Esophagus squamous epithelium (tissue), 5 donors: ENCODE data around the gene ADGRG1. TPM values are rescaled to one million over a fixed set of nuclear protein-coding genes. Genes with fewer than 3 reads are reported as not detected.

Experiments
- DNase-seq: peaks from one replicate; lab custom pipeline; 2025; lab: John Stamatoyannopoulos, UW
- H3K27ac ChIP-seq, 4 donors: fragments of 200-600 bp; sonication (generic); one replicate each; pipeline ENCODE4 v1.5.1; 2016 to 2019; ENCODE audit warnings: mild to moderate bottlenecking in 1 of 4
- H3K27me3 ChIP-seq, 4 donors: fragments of 200-600 bp; sonication (generic); 1 replicate in 3 of 4; 2 replicates in 1 of 4; pipeline versions ENCODE4 v1.5.1 to v1.6.0; 2017 to 2021; ENCODE audit warnings: antibody characterized with exemption in 1 of 4
- H3K36me3 ChIP-seq, 3 donors: fragments of 200-600 bp; sonication (generic); one replicate each; pipeline ENCODE4 v1.5.1; 2016 to 2019
- H3K4me1 ChIP-seq, 3 donors: fragments of 200-600 bp; sonication (generic); one replicate each; pipeline ENCODE4 v1.5.1; 2017 to 2019
- H3K4me3 ChIP-seq, 4 donors: fragments of 200-600 bp; sonication (generic); 1 replicate in 3 of 4; 2 replicates in 1 of 4; pipeline ENCODE4 v1.5.1; 2016 to 2019; ENCODE audit warnings: mild to moderate bottlenecking in 2 of 4, moderate library complexity in 1 of 4
- H3K9me3 ChIP-seq, 3 donors: fragments of 200-600 bp; sonication (generic); one replicate each; pipeline ENCODE4 v1.5.1; 2016 to 2019
- POLR2A ChIP-seq, 4 donors: fragments of 450-650 bp; IDR thresholded peaks; one replicate each; pipeline ENCODE4 v1.6.1; 2017; ENCODE audit warnings: antibody characterized with exemption in 4 of 4, mild to moderate bottlenecking in 4 of 4, moderate library complexity in 3 of 4
- WGBS, 2 donors: methylation state at CpG; one replicate each; pipeline ENCODE4 v1.1.5; 2018; 5-methylcytosine and 5-hydroxymethylcytosine counted together
- intact Hi-C: fragments of 100-400 bp; cut with DNase I; formaldehyde crosslinking; loops from one replicate; pipeline ENCODE4 v1.15.0; 2022
- total RNA-seq, 4 donors: library from RNA; depleted of rRNA; stranded (reverse); fragments of >200 nt; gene quantifications; one replicate each; pipeline ENCODE4 v1.1.0, GENCODE V29; 2016
- TF ChIP-seq, protein P1 (sequence below), 6 experiments: fragments of 450-650 bp in 4 of 6; fragments of 200-600 bp in 2 of 6; sonication (generic) in 2 of 6; IDR thresholded peaks; one replicate each; pipeline ENCODE4 v1.5.1; 2016 to 2019; ENCODE audit warnings: antibody characterized with exemption in 6 of 6, mild to moderate bottlenecking in 4 of 6, moderate library complexity in 4 of 6
- donor health status: DM: yes; HTN: yes; CAD: no.

ADGRG1 gene
- total RNA-seq, 4 donors from 2014 or later = 37.0 to 65.5 (median 42.1) TPM

DNA sequence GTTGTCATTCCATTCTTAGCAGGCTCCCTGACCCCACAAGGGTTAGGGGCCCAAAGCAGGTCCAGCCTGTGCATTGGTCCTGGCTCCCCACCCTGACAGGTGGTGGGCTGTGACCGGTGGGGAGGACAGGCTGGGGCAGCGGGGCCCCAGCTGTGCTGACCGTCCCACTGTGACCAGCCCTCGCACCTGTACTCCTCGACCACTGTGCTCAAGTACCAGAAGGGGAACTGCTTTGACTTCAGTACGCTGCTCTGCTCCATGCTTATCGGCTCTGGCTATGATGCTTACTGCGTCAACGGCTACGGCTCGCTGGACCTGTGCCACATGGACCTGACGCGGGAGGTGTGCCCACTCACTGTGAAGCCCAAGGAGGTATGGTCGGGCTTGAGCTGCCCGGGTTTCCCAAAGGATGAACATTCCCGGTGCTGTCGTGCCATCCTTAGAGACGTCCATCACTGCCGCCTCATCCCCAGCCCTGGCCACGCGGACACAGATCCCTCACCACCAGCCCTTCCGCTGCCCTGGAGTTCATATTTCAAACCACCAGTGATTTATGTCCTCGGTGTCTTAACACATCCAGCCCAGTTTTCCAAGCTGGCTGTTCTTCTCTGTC, 73.4 kb downstream of the ADGRG1 start:
- H3K27ac ChIP-seq = no peak overlapping the region
- no peaks in the 10 kb centered on the region for H3K4me1 ChIP-seq
- WGBS, 2 donors = 84 to 89% methylated on average over 8 to 19 of the region's 23 CpGs
- H3K27me3 ChIP-seq = no peaks in the 10 kb centered on the region
- H3K4me3 ChIP-seq = no peak overlapping the region
- DNase-seq = no peak
- H3K36me3 ChIP-seq = no peaks in the 10 kb centered on the region
- H3K9me3 ChIP-seq = no peaks in the 10 kb centered on the region
- TF ChIP-seq POLR2A (IDR thresholded peaks at IDR 0.05) = no peak
- TF ChIP-seq, protein P1, sequence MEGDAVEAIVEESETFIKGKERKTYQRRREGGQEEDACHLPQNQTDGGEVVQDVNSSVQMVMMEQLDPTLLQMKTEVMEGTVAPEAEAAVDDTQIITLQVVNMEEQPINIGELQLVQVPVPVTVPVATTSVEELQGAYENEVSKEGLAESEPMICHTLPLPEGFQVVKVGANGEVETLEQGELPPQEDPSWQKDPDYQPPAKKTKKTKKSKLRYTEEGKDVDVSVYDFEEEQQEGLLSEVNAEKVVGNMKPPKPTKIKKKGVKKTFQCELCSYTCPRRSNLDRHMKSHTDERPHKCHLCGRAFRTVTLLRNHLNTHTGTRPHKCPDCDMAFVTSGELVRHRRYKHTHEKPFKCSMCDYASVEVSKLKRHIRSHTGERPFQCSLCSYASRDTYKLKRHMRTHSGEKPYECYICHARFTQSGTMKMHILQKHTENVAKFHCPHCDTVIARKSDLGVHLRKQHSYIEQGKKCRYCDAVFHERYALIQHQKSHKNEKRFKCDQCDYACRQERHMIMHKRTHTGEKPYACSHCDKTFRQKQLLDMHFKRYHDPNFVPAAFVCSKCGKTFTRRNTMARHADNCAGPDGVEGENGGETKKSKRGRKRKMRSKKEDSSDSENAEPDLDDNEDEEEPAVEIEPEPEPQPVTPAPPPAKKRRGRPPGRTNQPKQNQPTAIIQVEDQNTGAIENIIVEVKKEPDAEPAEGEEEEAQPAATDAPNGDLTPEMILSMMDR (IDR thresholded peaks at IDR 0.05) = no peak
- intact Hi-C loops = no loop called here

DNA sequence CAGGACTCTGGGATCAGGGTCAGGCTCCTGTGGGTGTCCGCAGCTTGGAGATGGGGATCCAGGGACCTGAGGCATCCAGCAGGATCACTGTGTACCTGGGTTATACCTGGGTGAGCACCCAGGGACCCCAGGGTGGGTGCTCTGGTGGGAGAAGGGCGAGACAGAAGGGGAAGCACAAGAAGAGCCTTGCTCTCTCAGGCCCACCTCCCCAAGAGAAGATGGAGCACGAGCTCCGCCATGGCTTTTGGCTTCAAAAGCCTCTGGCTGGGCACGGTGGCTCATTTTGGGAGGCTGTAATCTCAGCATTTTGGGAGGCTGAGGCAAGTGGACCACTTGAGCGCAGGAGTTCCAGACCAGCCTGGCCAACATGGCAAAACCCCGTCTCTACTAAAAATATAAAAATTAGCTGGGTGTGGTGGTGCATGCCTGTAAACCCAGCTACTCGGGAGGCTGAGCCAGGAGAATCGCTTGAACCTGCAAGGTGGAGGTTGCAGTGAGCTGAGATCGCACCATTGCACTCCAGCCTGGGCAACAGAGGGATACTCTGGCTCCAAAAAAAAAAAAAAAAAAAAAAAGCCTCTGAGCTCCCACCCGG, 75.1 kb downstream of the ADGRG1 start:
- Histone ChIP-seq H3K27ac (no peak overlapping the region), H3K9me3 (no peaks in the 10 kb centered on the region), H3K4me1 (no peaks in the 10 kb centered on the region), H3K27me3 (peaks cover 0 to 6% (median 0%) of the 10 kb centered on the region in 4 donors), H3K36me3 (no peaks in the 10 kb centered on the region), H3K4me3 (no peak overlapping the region)
- TF ChIP-seq POLR2A (IDR thresholded peaks at IDR 0.05) = no peak
- TF ChIP-seq, protein P1 (IDR thresholded peaks at IDR 0.05) = no peak
- DNase-seq = no peak
- intact Hi-C loops = no loop called here
- WGBS, 2 donors = 83 to 97% methylated on average over 6 to 10 of the region's 11 CpGs

DNA sequence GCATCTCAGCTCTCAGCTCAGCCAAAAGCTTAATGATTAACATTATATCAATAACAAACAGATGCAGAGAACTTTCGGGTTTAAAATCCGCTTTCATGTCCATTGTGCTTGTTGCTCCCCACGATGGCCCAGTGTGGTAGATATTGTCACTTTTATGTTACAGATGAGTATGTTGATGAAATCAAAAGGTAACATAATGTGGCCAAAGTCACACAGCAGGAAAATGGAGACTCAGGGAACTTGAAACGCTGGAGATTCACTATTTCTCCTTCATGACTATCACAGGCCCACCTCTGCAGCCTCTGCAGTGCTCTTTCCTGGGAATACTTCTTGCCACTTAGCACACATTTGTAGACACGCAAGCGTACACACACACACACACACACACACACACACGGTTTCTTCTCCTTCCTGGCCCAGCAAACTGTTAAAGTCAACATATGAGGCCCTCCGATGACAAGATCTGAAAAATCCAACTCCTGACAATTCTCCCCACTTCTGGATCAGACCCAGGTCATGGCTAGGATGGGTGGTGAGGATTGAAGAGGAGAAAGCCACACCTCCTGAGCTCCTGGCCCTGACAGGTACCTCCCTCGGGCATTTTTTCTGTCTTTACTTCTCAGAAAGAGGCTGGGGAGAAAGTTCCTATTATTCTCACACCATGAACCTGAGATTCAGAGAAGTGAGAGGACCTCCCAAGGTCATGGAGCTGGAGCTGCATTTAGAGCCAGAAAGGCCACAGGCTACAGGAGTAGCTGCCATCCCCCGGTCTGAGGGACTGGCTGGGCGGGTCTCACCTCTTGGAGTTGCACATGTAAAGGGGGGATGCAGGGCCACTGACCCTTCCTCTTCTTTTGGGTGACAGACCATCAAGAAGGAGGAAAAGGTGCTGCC, 75.8 kb downstream of the ADGRG1 start:
- Histone ChIP-seq H3K4me1 (no peaks in the 10 kb centered on the region), H3K36me3 (no peaks in the 10 kb centered on the region), H3K4me3 (no peak overlapping the region), H3K27me3 (peaks cover 0 to 10% (median 0%) of the 10 kb centered on the region in 4 donors), H3K27ac (no peak overlapping the region), H3K9me3 (no peaks in the 10 kb centered on the region)
- intact Hi-C loops = no loop called here
- TF ChIP-seq POLR2A (IDR thresholded peaks at IDR 0.05) = no peak
- WGBS, 2 donors = 65 to 77% methylated on average over 10 to 11 of the region's 11 CpGs
- no peak for DNase-seq

DNA sequence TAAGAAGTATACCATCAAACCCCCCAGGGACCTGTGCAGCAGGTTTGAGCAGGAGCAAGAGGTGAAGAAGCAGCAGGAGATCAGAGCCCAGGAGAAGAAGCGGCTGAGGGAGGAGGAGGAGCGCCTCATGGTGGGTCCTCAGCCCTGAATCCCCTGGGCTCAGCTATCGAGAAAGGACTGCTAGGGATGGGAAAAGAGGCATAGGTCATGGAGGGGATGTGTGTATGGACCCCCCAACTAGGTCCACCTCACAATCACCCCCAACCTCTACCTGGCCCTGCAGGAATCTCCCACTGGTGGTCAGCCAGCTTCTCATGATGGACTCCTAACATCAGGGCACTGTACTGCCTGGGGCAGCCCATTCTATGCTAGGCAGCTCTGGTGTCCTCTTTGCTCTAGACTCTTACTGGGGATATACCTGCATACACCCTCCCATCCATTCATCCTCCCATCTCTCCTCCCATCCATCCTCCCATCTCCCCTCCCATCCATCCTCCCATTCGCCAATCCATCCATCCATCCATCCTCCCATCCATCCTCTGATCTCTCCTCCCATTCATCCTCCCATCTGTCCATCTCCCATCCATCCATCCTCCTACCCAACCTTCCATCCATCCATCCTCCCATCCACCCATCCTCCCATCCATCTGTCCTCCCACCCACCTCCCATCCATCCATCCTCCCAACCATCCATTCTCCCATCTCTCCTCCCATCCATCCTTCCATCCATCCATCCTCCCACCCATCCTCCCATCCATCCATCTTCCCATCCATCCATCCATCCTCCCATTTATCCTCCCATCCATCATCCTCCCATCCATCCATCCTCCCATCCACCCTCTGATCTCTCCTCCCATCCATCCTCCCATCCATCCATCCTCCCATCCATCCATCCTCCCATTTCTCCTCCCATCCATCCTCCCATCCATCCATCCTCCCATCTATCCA, 76.7 kb downstream of the ADGRG1 start:
- H3K4me1 ChIP-seq = no peaks in the 10 kb centered on the region
- H3K4me3 ChIP-seq = no peak overlapping the region
- H3K27ac ChIP-seq = no peak overlapping the region
- no peak for DNase-seq
- no peak for TF ChIP-seq POLR2A (IDR thresholded peaks at IDR 0.05)
- TF ChIP-seq, protein P1 (IDR thresholded peaks at IDR 0.05) = no peak
- H3K36me3 ChIP-seq = no peaks in the 10 kb centered on the region
- H3K27me3 ChIP-seq = peaks cover 0 to 10% (median 0%) of the 10 kb centered on the region in 4 donors
- no peaks in the 10 kb centered on the region for H3K9me3 ChIP-seq
- intact Hi-C loops = no loop called here
- 89 to 91% methylated on average over 4 of the region's 4 CpGs for WGBS, 2 donors

DNA sequence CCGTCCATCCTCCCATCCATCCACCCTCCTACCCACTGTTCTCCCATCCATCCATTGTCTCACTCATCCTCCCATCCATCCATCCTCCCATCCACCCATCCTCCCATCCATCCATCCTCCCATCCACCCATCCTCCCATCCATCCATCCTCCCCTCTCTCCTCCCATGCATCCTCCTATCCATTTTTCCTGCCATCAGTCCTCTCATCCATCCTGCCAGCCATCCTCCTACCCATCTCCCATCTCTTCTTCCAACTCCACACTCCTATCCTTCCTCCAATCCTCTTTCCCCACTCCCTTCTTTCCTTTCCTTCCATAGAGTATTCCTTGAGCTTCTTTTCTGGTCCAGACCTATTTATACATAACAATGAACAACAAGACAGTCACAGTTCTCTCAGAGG, 78.3 kb downstream of the ADGRG1 start:
- Histone ChIP-seq H3K27me3 (peaks cover 0 to 10% (median 0%) of the 10 kb centered on the region in 4 donors), H3K9me3 (no peaks in the 10 kb centered on the region), H3K27ac (no peak overlapping the region), H3K36me3 (no peaks in the 10 kb centered on the region), H3K4me3 (no peak overlapping the region), H3K4me1 (no peaks in the 10 kb centered on the region)
- WGBS, 2 donors = 20 to 73% methylated on average over 1 of the region's 1 CpG
- TF ChIP-seq, protein P1 (IDR thresholded peaks at IDR 0.05) = no peak
- TF ChIP-seq POLR2A (IDR thresholded peaks at IDR 0.05) = no peak
- intact Hi-C loops = no loop called here
- DNase-seq = no peak
